NCI-H345 treated with DMSO at 0.1 percent for 48 hours (cell line): ENCODE measurements around the gene CACNA1B.

Experiments used
- DNase-seq: peaks from one replicate; lab custom pipeline; 2025; ENCODE audit not compliant: unreplicated experiment; lab: John Stamatoyannopoulos, UW

The CACNA1B gene

DNA sequence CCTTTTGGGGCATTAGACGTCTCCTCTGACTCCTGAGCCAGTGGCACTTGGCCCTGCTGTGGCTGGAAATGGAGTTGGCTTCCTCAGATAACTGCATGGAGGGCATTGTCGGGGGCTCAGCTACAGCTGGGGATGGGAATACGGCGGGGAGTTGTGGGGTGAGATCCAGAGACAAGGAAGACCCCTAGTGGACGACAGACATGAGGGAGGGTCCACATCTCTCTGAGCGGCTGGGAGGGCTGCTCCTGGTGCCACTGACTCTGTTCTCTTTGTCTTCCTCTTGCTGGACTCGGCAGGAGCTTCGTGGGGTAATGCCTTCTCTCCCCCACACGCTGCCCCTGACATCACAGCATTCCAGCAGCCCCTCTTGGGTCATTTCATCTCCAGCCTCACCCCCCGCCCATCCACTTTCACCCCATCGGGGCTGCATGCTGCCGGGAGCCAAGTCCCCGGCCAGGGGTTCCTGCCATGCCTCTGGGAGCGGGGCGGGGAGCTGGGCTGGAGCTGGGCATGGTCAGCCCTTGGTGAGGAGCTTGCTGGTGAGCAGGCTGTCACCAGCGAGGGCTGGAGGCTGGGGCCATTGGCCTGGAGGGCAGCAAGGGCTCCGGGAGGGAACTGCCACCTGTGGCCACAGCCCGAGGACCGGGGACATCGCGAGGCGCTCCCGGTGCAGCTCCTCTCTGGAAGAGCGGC lies 172.3 kb downstream of the CACNA1B start:
- no peak for DNase-seq

GRCh38 chr9:138050472-138051330 lies 173.1 kb downstream of the CACNA1B start:
- DNase-seq = no peak

DNA sequence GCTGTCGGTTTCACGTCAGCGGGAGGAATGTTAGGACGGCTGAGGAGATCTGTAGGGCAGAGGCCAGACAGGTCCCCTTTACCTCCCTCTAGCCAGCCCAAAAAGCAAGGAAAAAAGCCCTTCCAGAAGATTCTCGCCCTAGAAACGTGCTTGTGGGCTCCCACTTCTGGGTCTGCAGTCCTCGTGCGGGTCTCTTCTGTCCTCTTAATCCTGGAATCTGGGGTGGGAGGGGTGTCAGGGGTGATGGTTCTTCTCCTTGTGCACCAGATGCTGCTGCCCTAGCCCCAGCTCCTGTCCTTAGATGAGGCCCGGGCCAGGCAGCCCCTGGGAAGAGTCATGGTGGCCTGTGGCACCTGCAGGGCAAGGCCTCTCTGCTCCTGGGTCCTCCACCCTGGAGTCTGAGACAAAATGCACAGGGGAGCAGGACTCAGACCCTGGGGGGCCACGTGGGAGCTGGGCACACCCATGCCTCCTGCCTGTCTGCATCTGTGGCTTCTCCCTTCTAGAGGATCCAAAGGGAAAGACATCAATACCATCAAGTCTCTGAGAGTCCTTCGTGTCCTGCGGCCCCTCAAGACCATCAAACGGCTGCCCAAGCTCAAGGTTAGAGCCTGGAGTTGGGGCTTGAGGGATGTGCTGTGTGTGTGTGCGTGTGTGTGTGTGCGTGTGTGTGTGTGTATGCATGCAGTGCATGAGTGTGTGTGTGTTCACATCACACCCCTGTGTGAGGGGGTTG lies 174.2 kb downstream of the CACNA1B start:
- DNase-seq = no peak

- DNase-seq = no peak
Observed at GRCh38 chr9:138052322-138052615, 174.7 kb downstream of the CACNA1B start.

- DNase-seq = no peak
Observed at GRCh38 chr9:138052635-138053320, 175.2 kb downstream of the CACNA1B start.

- DNase-seq = no peak
Observed at GRCh38 chr9:138053321-138053868, 175.8 kb downstream of the CACNA1B start.

GRCh38 chr9:138053996-138054752 lies 176.6 kb downstream of the CACNA1B start:
- no peak for DNase-seq

DNA sequence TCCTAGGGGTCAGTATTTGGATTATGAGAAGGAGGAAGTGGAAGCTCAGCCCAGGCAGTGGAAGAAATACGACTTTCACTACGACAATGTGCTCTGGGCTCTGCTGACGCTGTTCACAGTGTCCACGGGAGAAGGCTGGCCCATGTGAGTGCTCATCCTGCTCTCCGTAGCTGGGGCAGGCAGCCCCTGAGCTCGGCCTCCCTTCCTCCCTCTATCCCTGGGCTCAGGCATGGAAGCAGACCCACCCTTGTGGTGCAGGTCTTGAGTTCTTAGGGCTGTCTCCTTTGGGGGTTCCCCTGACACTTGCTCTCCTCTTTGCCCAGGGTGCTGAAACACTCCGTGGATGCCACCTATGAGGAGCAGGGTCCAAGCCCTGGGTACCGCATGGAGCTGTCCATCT lies 180.1 kb downstream of the CACNA1B start:
- DNase-seq = no peak

DNA sequence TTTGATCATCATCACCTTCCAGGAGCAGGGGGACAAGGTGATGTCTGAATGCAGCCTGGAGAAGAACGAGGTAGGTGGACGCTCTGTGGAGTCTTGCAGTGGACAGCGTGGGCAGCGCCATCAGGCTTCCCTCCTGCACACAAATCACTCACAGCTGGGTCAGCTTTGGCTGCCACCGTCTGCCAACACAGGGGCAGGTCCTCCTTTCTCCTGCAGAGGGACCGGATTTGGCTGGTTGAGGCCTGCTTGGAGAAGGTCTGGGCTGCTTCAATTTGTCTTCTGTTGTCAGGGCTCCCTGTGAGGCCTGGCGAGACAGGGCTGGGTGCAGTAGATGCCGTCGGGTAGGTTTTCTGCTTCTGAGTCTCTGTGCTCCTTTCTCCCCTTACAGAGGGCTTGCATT lies 180.6 kb downstream of the CACNA1B start:
- DNase-seq = no peak

GRCh38 chr9:138059196-138059595 lies 181.6 kb downstream of the CACNA1B start:
- no peak for DNase-seq

GRCh38 chr9:138060365-138060764 lies 182.8 kb downstream of the CACNA1B start:
- no peak for DNase-seq

DNA sequence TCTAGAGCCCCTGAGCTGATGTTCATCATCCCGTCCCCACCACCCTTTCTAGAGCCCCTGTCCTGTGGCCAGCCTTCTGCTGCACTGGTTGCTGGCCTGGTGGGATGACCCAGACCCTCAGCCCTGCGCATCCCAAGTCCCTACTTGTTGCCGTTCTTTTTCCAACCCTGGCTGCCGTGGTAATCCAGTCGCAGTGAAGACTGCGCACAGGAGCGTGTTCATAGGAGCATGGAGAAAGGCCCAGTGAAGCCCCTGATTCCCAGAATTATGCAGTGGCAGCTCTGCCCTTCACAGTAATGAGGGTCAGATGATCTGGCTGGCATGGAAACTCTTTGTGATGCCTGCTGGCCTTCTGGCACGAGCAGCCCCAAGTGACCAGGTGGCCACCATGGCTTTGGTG lies 183.3 kb downstream of the CACNA1B start:
- no peak for DNase-seq

- no peak for DNase-seq
Observed at GRCh38 chr9:138061631-138062030, 184.0 kb downstream of the CACNA1B start.

- DNase-seq = no peak
Observed at GRCh38 chr9:138062196-138062595, 184.6 kb downstream of the CACNA1B start.

DNA sequence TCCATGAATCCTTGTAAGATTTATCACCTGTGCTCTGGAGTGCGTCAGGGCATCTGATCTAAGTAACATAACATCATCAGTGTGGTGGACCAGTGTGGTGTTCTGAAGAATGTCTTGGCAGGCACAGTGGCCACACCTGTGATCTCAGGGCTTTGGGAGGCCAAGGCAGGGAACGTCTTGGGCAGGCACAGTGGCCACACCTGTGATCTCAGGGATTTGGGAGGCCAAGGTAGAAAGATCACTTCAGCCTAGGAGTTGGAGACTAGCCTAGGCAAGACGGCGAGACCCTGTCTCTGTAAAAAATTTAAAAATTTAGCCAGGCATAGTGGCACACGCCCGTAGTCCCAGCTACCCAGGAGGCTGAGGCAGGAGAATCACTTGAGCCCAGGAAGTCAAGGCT lies 185.5 kb downstream of the CACNA1B start:
- no peak for DNase-seq

DNA sequence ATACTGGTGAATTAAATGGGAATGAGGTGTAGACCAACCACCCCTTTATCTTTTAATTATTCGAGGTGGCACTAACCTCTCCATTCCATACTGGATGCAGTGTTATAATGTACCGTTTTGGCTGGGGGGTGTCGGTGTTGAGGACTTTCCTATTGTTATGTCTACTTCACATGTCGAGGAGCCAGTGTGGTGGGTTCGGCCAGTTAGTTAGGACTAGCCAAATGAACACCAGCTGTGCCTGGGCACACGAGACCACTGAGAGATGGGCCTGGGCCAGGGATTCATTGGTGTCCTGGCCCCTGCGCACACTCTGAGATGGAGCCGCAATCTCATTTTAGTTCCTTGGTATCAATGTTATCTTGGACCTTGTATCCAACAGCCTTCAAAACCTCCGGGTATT lies 186.2 kb downstream of the CACNA1B start:
- DNase-seq = no peak

DNA sequence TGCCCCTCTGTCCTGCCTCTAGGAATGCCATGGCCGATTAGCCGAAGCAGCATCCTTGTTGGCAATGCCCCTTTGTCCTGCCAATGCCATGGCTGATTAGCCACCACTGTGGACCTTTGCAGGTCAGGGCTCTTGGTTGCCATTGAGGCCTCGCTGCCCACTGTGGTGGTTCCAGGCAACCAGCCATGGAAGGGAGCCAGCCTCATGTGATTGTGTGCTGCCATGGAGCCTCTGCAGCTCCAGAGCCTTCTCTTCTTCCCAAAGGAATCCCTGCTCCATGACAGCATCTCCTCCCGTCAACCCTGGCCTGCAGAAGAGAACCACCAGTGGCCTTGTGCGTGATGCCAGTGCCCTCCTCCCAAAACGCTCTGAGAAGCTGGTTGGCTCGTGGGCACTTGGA lies 187.0 kb downstream of the CACNA1B start:
- no peak for DNase-seq

DNA sequence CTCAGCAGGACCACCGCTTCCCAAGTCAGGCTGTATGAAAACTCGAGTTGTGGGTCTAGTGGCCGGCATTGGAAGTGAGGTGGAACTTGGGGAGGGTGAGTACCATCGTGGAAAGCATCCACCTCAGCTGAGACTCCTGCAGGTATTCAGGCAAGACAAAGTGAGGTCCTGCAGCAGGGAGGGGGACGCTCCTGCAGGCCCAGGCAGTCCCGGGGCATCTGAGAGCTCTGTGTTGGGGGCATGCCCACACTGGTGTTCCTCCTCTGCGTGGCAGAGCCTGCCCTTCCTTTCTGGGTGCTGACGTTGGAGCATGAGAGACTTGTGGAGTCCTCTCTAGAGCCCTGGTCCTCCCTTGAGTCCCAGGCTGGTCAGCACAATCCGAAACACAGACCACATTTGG lies 187.7 kb downstream of the CACNA1B start:
- DNase-seq = no peak

DNA sequence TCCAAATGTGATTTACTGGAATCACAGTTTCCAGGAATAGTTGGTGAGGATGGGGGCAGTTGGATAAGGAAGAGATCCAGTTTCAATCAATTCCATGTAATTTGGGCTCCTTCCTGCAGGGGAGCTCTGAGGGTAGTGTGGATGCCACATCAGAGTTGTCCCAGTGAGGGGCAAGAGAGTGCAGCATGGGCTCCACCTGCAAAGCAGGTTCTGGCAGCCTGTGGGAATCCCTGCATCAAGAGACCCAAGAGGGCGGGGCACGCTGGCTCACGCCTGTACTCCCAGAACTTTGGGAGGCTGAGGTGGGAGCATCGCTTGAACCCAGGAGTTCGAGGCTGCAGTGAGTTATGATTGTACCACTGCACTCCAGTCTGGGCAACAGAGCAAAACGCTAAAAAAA lies 188.5 kb downstream of the CACNA1B start:
- DNase-seq = no peak

- no peak for DNase-seq
Observed at GRCh38 chr9:138067613-138068367, 190.2 kb downstream of the CACNA1B start.
